GM20000 (cell line): ENCODE results near the gene SAMD14.

Experiments used
- DNase-seq: peaks from one replicate; pipeline ENCODE4 v3.0.0; 2012; ENCODE audit warnings: low spot score
- TF ChIP-seq, protein P1 (sequence below): IDR thresholded peaks from 2 replicates; pipeline ENCODE4 v1.5.1; 2012; ENCODE audit warnings: mild to moderate bottlenecking, control low read depth; ENCODE audit errors: extremely low read depth, missing control alignments

Gene SAMD14

DNA sequence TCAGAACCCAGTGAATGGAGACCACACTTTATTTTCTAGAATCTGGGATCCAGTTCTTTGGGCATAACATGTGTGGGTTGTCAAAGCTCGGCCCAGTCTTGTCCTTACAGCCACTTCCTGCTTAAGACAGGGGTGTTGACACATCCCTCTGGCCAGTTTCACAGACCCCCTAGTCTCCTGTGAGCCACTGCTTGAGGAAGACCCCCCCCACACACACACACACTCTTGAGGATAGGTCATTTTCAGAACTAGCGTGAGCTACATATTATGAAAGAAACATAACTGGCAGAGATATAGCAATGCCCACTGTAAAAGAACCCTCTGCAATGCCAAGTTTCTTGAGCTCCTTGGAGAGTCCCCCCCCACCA is 38.1 kb downstream of the SAMD14 start:
- no peak for DNase-seq
- TF ChIP-seq, protein P1, sequence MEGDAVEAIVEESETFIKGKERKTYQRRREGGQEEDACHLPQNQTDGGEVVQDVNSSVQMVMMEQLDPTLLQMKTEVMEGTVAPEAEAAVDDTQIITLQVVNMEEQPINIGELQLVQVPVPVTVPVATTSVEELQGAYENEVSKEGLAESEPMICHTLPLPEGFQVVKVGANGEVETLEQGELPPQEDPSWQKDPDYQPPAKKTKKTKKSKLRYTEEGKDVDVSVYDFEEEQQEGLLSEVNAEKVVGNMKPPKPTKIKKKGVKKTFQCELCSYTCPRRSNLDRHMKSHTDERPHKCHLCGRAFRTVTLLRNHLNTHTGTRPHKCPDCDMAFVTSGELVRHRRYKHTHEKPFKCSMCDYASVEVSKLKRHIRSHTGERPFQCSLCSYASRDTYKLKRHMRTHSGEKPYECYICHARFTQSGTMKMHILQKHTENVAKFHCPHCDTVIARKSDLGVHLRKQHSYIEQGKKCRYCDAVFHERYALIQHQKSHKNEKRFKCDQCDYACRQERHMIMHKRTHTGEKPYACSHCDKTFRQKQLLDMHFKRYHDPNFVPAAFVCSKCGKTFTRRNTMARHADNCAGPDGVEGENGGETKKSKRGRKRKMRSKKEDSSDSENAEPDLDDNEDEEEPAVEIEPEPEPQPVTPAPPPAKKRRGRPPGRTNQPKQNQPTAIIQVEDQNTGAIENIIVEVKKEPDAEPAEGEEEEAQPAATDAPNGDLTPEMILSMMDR = no peak

DNA sequence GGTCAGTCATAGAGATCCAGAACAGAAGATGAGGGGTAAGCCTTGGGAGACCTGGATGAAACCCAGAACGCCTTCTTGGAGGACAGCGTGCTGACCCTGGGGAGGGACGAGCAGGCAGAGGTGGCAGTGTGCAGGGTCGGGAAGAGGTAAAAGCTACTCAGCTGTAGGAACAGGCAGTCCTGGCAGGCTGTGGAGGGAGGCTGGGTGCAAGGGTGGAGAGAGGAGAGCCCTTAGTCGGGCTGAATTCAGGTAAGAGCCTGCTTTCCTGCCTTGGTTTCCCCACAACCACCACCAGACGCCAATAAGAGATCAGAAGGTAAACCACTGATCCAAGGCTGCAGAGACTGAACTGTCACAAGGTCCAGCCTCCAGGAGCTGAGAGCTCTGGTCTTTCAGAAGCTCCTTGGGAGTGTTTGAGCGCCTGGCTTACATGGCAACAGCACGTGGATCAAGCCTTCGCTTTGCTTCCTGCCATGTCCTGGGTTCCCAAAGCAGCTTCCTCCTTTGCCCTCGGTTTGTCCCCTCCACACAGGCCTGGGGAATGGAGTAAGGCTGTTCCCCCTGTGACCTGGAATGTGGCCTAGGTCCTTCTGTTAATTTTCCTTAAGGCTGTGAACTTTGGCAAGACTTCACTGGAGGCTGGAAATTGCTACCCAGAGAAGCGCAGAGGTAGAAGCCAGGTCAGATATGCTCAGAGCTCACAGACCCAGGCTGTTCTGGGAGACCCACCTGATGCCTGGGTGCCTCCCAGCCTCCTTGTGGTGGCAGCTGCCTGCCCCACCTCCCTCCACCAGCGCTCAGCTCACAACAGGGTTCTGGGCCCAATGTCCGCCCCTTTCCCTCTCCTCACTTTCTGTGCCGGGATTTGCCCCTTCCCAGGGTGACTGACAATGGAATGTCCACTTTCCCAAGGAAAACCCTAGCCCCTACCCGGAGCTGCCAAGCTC is 38.7 kb downstream of the SAMD14 start:
- TF ChIP-seq, protein P1 = no peak
- DNase-seq = no peak

GRCh38 chr17:50090071-50090470 is 39.9 kb downstream of the SAMD14 start:
- TF ChIP-seq, protein P1 = no peak

GRCh38 chr17:50088952-50089825 is 40.8 kb downstream of the SAMD14 start:
- no peak for DNase-seq
- TF ChIP-seq, protein P1 = no peak

More at GRCh38 chr17:50090071-50090470, 39.9 kb downstream of the SAMD14 start:
- no peak for DNase-seq

- DNase-seq = no peak
- TF ChIP-seq, protein P1 = no peak
These were observed 42.0 kb downstream of the SAMD14 start for GRCh38 chr17:50087912-50088405.

- peak; percentile 88 for DNase-seq
- TF ChIP-seq, protein P1 = peak; percentile 99
These were observed 42.6 kb downstream of the SAMD14 start for GRCh38 chr17:50087246-50087911.
